Activated naive CD4-positive, alpha-beta T cell treated with anti-CD3 and anti-CD28 coated beads, Interleukin-2, amount 50 U/mL, for 24 hours (primary cell): ENCODE results near the gene CDC42EP2.

Experiments
- H3K27ac Mint-ChIP-seq: one replicate; pipeline ENCODE4 v1.8.0; 2021; ENCODE audit warnings: mild to moderate bottlenecking, mixed read lengths
- H3K27me3 Mint-ChIP-seq: one replicate; pipeline ENCODE4 v1.8.0; 2021; ENCODE audit warnings: mixed read lengths
- H3K36me3 Mint-ChIP-seq: one replicate; pipeline ENCODE4 v1.8.0; 2021; ENCODE audit warnings: mixed read lengths
- H3K4me1 Mint-ChIP-seq: one replicate; pipeline ENCODE4 v1.8.0; 2021; ENCODE audit warnings: mixed read lengths
- H3K4me3 Mint-ChIP-seq: one replicate; pipeline ENCODE4 v1.8.0; 2021; ENCODE audit warnings: mild to moderate bottlenecking, mixed read lengths
- H3K9me3 Mint-ChIP-seq: one replicate; pipeline ENCODE4 v1.8.0; 2021; ENCODE audit warnings: mixed read lengths

Gene CDC42EP2

GRCh38 chr11:65292890-65293289, 21.8 kb upstream of the CDC42EP2 start:
- H3K4me1 Mint-ChIP-seq, result no peaks in the 10 kb centered on the region
- H3K4me3 Mint-ChIP-seq, result no peak overlapping the region
- peaks cover 7% of the 10 kb centered on the region for H3K36me3 Mint-ChIP-seq
- no peak overlapping the region for H3K27ac Mint-ChIP-seq
- no peaks in the 10 kb centered on the region for H3K27me3 Mint-ChIP-seq
- no peaks in the 10 kb centered on the region for H3K9me3 Mint-ChIP-seq

- Mint-ChIP-seq H3K27ac (no peak overlapping the region), H3K27me3 (no peaks in the 10 kb centered on the region), H3K36me3 (peaks cover 7% of the 10 kb centered on the region), H3K4me3 (no peak overlapping the region), H3K4me1 (no peaks in the 10 kb centered on the region), H3K9me3 (no peaks in the 10 kb centered on the region)
These were observed 20.7 kb upstream of the CDC42EP2 start for GRCh38 chr11:65293909-65294381.

GRCh38 chr11:65295001-65295400, 19.7 kb upstream of the CDC42EP2 start:
- Mint-ChIP-seq H3K27me3 (no peaks in the 10 kb centered on the region), H3K36me3 (peaks cover 4% of the 10 kb centered on the region), H3K4me3 (no peak overlapping the region), H3K9me3 (no peaks in the 10 kb centered on the region), H3K4me1 (no peaks in the 10 kb centered on the region), H3K27ac (no peak overlapping the region)

DNA sequence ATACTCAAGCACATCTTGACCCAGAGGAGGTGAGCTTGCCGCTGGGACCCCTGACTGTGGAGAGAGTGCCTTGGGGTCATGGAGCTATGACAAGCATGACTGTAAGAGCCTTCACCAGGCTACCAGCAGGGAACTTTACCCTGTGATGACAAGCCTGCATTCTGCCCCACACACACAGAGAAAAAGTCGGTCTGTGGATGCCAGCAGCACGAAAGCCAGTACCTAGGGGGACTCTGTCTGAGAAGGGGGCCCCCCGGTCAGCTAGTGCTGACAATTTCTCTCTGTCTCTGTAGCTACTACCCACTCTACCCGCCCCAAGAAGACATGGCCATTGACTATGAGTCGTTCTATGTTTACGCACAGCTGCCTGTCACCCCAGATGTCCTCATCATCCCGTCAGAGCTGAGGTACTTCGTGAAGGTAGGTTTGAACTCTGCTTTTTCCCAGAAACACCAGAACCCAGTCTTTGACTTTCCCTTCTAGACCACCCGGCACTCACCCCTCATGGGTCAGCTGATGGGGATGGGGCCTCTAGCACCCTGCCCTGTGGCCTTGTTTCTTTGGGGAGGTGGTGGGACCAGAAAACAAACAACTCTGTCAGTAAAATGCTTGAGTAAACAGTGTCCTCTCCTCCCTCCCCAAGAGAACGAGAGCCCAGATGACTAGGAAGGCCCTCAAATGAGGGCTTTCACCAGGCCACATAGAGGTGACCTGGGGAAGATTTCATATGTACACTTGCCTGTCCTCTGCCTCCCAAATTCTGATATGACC, 18.9 kb upstream of the CDC42EP2 start:
- Mint-ChIP-seq H3K27ac (no peak overlapping the region), H3K27me3 (no peaks in the 10 kb centered on the region), H3K4me1 (no peaks in the 10 kb centered on the region), H3K4me3 (no peak overlapping the region), H3K9me3 (no peaks in the 10 kb centered on the region), H3K36me3 (peaks cover under 1% of the 10 kb centered on the region)

GRCh38 chr11:65297026-65297672, 17.5 kb upstream of the CDC42EP2 start:
- H3K4me1 Mint-ChIP-seq, result no peaks in the 10 kb centered on the region
- H3K9me3 Mint-ChIP-seq, result no peaks in the 10 kb centered on the region
- no peaks in the 10 kb centered on the region for H3K27me3 Mint-ChIP-seq
- H3K36me3 Mint-ChIP-seq, result no peaks in the 10 kb centered on the region
- no peak overlapping the region for H3K27ac Mint-ChIP-seq
- no peak overlapping the region for H3K4me3 Mint-ChIP-seq

DNA sequence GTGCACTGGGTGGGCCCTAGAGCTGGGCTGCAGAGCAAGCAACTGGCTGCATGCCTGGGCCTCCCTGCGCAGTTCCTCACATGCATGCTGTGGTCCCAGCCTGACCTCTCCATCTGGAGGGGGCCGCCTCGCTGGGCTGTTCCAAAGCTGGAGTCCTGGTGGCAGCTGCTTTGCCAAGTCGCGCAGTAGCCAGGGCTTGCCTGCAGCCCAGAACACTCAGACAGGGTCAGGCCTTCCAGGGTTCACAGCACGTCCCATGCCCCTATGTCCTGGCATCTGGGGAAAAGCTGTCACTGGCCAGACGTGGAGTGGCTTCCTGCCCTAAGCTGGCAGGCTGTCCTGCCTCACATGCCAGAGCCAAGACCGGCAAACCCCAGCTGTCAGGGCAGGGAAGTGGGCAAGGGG, 16.5 kb upstream of the CDC42EP2 start:
- no peak overlapping the region for H3K27ac Mint-ChIP-seq
- no peak overlapping the region for H3K4me3 Mint-ChIP-seq
- no peaks in the 10 kb centered on the region for H3K9me3 Mint-ChIP-seq
- no peaks in the 10 kb centered on the region for H3K4me1 Mint-ChIP-seq
- H3K36me3 Mint-ChIP-seq, result no peaks in the 10 kb centered on the region
- no peaks in the 10 kb centered on the region for H3K27me3 Mint-ChIP-seq

DNA sequence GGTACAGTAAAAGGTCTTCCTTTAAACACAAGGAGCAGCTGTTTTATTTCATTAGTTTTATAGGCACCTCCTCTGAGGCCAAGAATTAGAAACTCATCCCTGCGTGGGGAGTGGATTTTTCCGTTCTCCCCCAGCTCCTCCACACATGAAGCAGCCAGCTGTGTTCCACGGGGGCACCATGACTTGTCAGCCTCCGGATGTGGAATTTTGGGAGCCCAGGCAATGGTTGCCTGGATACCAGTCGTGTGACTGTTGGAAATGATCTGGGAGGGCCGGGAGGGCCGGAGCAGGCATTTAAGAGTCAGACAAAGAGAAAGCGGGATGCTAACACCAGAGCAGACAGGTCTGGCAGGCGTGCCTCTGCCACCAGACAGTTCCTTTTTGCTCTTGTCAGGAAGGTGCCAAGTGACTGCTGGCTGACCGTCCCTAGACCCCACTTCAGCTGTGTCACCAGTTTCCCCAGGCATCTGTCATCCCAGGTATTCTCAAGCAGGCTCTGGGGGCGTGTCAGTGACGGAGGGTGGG, 15.9 kb upstream of the CDC42EP2 start:
- Mint-ChIP-seq H3K4me3 (no peak overlapping the region), H3K27me3 (no peaks in the 10 kb centered on the region), H3K36me3 (no peaks in the 10 kb centered on the region), H3K27ac (no peak overlapping the region), H3K4me1 (no peaks in the 10 kb centered on the region), H3K9me3 (no peaks in the 10 kb centered on the region)

DNA sequence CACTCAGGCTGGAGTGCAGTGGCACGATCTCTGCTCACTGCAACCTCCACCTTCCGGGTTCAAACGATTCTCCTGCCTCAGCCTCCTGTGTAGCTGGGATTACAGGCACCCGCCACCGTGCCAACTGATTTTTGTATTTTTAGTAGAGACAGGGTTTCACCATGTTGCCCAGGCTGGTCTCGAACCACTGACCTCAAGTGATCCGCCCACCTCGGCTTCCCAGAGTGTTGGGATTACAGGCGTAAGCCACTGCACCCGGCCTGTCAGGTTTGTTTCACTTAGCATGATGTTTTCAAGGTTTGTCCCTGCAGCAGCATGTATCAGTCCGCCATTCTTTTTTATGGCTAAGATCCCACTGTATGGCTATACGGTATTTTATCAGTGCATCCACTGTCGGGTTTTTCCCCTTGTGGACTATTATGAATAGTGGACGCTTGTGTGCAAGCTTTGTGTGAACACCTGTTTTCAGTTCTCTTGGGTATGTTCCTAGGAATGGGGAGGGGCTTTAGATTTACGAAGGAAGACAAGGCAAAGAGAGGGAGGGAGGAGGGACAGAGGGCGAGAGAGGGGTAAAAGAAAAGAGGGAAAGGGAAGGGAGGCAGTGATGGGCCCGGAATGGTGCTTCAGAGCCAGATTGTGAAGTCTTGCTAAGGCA, 13.9 kb upstream of the CDC42EP2 start:
- Mint-ChIP-seq H3K36me3 (peaks cover 2% of the 10 kb centered on the region), H3K9me3 (no peaks in the 10 kb centered on the region), H3K27ac (no peak overlapping the region), H3K4me3 (no peak overlapping the region), H3K27me3 (no peaks in the 10 kb centered on the region), H3K4me1 (no peaks in the 10 kb centered on the region)

GRCh38 chr11:65301491-65302329, 13.0 kb upstream of the CDC42EP2 start:
- H3K4me3 Mint-ChIP-seq, result no peak overlapping the region
- H3K9me3 Mint-ChIP-seq, result no peaks in the 10 kb centered on the region
- peaks cover 2% of the 10 kb centered on the region for H3K36me3 Mint-ChIP-seq
- H3K27me3 Mint-ChIP-seq, result no peaks in the 10 kb centered on the region
- no peaks in the 10 kb centered on the region for H3K4me1 Mint-ChIP-seq
- no peak overlapping the region for H3K27ac Mint-ChIP-seq

DNA sequence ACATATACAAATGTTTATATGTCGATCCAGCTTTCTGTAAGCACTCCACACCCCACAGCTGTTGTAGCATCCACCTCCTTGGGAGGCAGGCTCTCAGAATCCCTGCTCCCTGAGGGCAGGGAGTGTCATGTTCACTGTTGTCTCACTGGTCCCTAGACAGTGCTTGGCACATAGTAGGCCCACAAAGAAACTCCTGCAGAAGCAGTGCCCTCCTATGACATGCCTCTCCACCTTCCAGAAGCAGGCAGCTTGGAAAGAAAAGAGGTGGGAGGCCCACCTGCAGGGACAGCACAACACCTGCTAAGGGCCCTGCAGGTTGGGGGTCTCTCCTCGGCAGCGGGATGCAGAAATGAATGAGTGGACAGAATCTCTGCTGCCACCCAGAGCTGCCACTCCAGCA, 11.1 kb upstream of the CDC42EP2 start:
- Mint-ChIP-seq H3K36me3 (peaks cover 2% of the 10 kb centered on the region), H3K4me3 (no peak overlapping the region), H3K27me3 (no peaks in the 10 kb centered on the region)

DNA sequence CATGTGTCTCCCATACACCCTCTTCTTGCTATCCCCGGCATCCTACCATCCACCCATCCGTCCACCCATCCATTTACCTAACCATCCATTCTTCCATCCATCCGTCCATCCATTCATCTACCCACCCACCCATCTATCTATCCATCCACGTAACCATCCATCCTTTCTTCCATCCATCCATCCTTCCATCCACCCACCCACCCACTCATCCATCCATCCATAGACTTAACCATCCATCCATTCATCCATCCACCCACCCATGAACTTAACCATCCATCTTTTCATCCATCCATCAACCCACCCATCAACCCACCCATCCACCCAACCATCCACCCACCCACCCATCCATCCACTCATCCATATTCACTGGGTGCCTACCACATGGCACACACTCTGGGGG, 10.6 kb upstream of the CDC42EP2 start:
- Mint-ChIP-seq H3K9me3 (no peaks in the 10 kb centered on the region), H3K36me3 (peaks cover 2% of the 10 kb centered on the region), H3K27ac (no peak overlapping the region), H3K4me1 (no peaks in the 10 kb centered on the region), H3K27me3 (no peaks in the 10 kb centered on the region), H3K4me3 (no peak overlapping the region)

More for the DNA sequence above, 11.1 kb upstream of the CDC42EP2 start:
- Mint-ChIP-seq H3K27ac (no peak overlapping the region), H3K4me1 (no peaks in the 10 kb centered on the region), H3K9me3 (no peaks in the 10 kb centered on the region)

GRCh38 chr11:65304613-65305012, 10.1 kb upstream of the CDC42EP2 start:
- peaks cover 2% of the 10 kb centered on the region for H3K36me3 Mint-ChIP-seq
- no peaks in the 10 kb centered on the region for H3K4me1 Mint-ChIP-seq
- H3K27me3 Mint-ChIP-seq, result no peaks in the 10 kb centered on the region
- no peak overlapping the region for H3K27ac Mint-ChIP-seq
- H3K9me3 Mint-ChIP-seq, result no peaks in the 10 kb centered on the region
- no peak overlapping the region for H3K4me3 Mint-ChIP-seq

- no peak overlapping the region for H3K4me3 Mint-ChIP-seq
- no peaks in the 10 kb centered on the region for H3K9me3 Mint-ChIP-seq
- H3K4me1 Mint-ChIP-seq, result no peaks in the 10 kb centered on the region
- peaks cover 2% of the 10 kb centered on the region for H3K36me3 Mint-ChIP-seq
- no peaks in the 10 kb centered on the region for H3K27me3 Mint-ChIP-seq
- H3K27ac Mint-ChIP-seq, result no peak overlapping the region
These were observed 9.0 kb upstream of the CDC42EP2 start for GRCh38 chr11:65305501-65306268.

GRCh38 chr11:65307298-65308229, 7.1 kb upstream of the CDC42EP2 start:
- H3K27me3 Mint-ChIP-seq, result no peaks in the 10 kb centered on the region
- no peak overlapping the region for H3K27ac Mint-ChIP-seq

More at GRCh38 chr11:65307298-65308229, 7.1 kb upstream of the CDC42EP2 start:
- Mint-ChIP-seq H3K4me3 (no peak overlapping the region), H3K36me3 (peaks cover 2% of the 10 kb centered on the region), H3K4me1 (no peaks in the 10 kb centered on the region), H3K9me3 (no peaks in the 10 kb centered on the region)
